GM12872 (cell line): ENCODE results near the gene MOV10.

Source experiments
- TF ChIP-seq, protein P1 (sequence below): IDR thresholded peaks from 3 replicates; pipeline ENCODE4 v1.5.1; 2011; ENCODE audit warnings: low read depth, mild to moderate bottlenecking, low read length, moderate library complexity; ENCODE audit not compliant: insufficient read depth

Gene MOV10

DNA sequence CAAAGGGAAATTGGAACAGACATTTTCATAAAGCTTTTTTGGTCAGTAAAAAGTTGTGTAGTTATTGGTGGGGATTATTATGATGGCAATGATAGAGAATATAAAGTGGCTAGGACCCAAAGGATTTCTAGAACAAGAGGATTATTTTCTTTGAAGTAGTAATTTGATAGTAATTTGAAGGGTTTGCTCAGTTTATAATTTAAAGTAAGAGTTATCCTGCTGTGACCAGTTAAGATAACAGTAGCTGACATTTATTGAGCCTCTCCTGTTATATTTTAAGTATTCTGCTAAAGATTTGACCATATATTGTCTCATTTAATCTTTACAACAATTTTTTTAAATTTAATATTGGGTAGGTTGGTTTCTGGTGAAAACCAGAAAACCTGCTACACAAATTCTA lies 40.1 kb upstream of the MOV10 start:
- TF ChIP-seq, protein P1, sequence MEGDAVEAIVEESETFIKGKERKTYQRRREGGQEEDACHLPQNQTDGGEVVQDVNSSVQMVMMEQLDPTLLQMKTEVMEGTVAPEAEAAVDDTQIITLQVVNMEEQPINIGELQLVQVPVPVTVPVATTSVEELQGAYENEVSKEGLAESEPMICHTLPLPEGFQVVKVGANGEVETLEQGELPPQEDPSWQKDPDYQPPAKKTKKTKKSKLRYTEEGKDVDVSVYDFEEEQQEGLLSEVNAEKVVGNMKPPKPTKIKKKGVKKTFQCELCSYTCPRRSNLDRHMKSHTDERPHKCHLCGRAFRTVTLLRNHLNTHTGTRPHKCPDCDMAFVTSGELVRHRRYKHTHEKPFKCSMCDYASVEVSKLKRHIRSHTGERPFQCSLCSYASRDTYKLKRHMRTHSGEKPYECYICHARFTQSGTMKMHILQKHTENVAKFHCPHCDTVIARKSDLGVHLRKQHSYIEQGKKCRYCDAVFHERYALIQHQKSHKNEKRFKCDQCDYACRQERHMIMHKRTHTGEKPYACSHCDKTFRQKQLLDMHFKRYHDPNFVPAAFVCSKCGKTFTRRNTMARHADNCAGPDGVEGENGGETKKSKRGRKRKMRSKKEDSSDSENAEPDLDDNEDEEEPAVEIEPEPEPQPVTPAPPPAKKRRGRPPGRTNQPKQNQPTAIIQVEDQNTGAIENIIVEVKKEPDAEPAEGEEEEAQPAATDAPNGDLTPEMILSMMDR = no peak

DNA sequence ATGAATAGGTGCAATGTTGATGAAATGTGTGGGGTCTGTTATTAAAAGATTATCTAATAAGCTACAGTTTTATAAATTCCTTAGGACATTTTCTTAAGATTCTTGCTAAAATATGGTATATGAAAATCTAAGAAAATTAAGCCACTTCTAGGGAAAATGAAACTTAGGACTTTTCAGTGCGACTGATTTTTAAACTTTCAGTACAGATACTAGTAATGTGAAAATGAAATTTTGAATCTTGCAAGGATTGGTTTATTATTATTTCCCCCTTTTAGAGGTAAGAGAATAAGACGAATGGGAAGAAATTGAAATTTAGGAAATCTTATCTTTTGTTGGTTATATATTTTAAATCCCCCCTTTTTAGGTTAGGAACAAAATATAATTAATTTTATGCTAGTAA lies 38.4 kb upstream of the MOV10 start:
- TF ChIP-seq, protein P1 = no peak

DNA sequence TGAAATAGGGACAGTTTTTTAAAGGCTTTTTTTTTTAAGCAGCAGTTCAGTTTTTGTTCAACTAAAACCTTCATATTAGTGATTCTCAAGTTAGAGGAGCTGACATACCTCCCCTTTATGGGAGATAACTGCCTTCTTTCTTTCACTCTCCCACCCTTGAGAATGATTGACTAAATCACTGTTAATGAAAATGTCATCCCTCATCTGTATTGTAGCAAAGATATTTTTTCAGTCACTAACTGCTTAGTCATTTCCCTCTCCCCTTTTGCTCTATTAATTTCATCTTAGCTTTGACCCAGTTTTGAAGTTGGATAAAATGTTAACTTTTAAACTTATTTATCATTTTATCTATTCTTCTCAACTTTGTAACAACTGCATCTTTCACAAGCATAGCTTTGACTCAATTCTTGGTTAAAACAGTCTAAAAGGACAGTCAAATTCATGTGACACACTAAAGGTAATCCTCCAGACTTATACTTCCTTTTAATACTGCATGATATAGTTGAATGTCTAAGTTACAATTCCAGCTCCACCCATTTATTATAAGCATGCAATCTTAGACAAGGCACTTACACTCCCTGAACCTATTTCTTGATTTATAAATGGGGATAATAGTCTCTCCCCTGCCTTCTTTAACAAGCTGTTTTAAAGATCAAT lies 37.7 kb upstream of the MOV10 start:
- TF ChIP-seq, protein P1 = no peak

DNA sequence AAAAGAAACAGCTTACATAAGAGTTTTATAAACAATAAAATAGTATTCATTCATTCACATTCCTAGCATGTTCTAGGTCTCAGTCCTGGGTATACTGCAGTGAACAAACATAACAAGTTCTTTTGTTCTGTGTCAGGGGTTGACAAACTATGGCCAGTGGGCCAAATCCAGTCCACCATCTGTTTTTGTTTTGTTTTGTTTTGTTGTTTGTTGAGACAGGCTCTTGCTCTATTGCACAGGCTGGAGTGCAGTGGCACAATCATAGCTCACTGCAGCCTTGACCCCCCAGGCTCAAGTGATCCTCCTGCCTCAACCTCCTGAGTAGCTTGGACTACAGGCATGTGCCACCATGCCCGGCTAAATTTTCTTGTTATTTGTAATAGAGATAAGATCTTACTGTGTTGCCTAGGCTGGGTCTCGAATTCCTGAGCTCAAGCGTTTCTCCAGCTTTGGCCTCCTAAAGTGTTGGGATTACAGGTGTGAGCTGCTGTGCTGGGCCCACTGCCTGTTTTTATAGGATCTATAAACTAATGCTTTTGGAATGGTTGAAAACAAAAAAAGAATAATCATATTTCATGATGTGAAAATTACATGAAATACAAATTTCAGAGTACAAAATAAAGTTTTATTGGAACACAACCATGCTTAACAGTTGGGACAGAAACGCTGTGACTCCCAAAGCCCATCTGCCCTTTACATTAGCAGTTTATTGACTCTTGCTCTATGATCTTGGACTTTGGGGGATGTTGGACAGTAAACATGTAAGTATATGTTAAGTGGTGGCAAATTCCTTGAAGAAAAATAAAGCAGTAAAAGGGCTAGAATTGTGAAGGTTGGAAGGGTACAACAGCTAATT lies 37.0 kb upstream of the MOV10 start:
- TF ChIP-seq, protein P1 = no peak

DNA sequence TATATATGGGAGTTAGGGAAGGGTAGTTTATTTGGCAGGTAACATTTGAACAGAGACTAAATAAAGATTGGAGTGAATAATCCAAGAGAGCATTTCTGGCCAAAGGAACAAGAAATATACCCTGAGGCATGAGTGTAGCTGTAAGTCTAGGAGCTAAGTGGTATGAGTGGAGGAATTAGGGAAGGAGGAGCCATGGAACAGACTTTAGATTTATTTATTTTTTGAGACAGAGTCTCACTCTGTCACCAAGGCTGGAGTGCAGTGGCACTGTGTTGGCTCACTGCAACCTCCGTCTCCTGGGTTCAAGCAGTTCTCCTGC lies 36.4 kb upstream of the MOV10 start:
- TF ChIP-seq, protein P1 = no peak

DNA sequence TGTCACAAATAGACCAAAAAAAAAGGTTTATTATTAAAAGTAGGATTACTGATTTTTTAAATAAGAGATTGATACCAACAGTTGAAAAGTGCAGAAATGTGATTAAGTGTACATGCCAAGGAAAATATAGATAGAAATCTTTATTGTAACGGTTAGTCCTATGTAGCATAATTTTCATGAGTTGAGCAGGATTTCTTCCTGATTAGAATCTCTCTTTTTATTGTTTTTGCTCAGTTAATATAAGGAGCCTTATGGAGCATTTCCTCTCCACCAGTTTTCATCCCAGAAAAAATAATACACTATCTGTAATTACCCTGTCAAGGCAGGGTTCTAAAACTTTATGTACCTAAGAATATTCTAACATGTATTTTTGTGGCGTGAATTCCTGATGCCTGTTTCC lies 31.4 kb upstream of the MOV10 start:
- TF ChIP-seq, protein P1 = no peak

DNA sequence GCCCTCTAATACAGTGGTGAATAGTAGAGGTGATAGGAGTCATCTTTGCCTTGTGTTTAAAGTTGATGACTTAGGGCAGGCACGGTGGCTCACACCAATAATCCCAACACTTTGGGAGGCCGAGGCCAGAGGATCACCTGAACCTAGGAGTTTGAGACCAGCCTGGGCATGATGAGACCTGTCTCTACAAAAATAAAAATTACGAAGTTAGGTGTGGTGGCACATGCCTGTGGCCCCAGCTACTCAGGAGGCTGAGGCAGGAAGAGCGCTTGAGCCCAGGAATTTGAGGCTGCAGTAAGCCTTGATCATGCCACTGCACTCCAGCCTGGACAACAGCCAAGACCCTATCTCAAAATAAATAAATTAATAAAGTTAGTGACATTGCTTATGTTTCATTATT lies 28.2 kb upstream of the MOV10 start:
- TF ChIP-seq, protein P1 = no peak
